ENCODE results near the gene WWC2. TPM values are rescaled to one million over a fixed set of nuclear protein-coding genes. Genes with fewer than 3 reads are reported as not detected.

The WWC2 gene
- total RNA-seq, 1 donor from 2014 or later, result 142 TPM

GRCh38 chr4:183164963-183165362, 65.9 kb downstream of the WWC2 start:
- Histone ChIP-seq H3K36me3 (no peaks in the 10 kb centered on the region), H3K27me3 (no peaks in the 10 kb centered on the region), H3K27ac (peak overlapping the region; percentile 38), H3K4me1 (peaks cover 25% of the 10 kb centered on the region), H3K9me3 (no peaks in the 10 kb centered on the region), H3K4me3 (no peak overlapping the region)
- intact Hi-C loops (cut with DNase I), result no loop called here
- ATAC-seq (peak; percentile 90), DNase-seq (no peak)
- TF ChIP-seq, protein P1, sequence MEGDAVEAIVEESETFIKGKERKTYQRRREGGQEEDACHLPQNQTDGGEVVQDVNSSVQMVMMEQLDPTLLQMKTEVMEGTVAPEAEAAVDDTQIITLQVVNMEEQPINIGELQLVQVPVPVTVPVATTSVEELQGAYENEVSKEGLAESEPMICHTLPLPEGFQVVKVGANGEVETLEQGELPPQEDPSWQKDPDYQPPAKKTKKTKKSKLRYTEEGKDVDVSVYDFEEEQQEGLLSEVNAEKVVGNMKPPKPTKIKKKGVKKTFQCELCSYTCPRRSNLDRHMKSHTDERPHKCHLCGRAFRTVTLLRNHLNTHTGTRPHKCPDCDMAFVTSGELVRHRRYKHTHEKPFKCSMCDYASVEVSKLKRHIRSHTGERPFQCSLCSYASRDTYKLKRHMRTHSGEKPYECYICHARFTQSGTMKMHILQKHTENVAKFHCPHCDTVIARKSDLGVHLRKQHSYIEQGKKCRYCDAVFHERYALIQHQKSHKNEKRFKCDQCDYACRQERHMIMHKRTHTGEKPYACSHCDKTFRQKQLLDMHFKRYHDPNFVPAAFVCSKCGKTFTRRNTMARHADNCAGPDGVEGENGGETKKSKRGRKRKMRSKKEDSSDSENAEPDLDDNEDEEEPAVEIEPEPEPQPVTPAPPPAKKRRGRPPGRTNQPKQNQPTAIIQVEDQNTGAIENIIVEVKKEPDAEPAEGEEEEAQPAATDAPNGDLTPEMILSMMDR (IDR thresholded peaks at IDR 0.05), result no peak

GRCh38 chr4:183165376-183165775, 66.3 kb downstream of the WWC2 start:
- ATAC-seq (peak; percentile 77), DNase-seq (no peak)
- Histone ChIP-seq H3K4me3 (no peak overlapping the region), H3K27ac (peak overlapping the region; percentile 38), H3K36me3 (no peaks in the 10 kb centered on the region), H3K9me3 (no peaks in the 10 kb centered on the region), H3K27me3 (no peaks in the 10 kb centered on the region), H3K4me1 (peaks cover 25% of the 10 kb centered on the region)
- TF ChIP-seq, protein P1 (IDR thresholded peaks at IDR 0.05), result no peak
- intact Hi-C loops (cut with DNase I), result no loop called here

- DNase-seq, result no peak
- intact Hi-C loops (cut with DNase I), result no loop called here
Measured at GRCh38 chr4:183170894-183171293, 71.8 kb downstream of the WWC2 start.

GRCh38 chr4:183171484-183172267, 72.6 kb downstream of the WWC2 start:
- TF ChIP-seq, protein P1 (IDR thresholded peaks at IDR 0.05), result no peak
- intact Hi-C loops (cut with DNase I), result no loop called here

More at GRCh38 chr4:183170894-183171293, 71.8 kb downstream of the WWC2 start:
- Histone ChIP-seq H3K9me3 (no peaks in the 10 kb centered on the region), H3K4me3 (no peak overlapping the region), H3K4me1 (peaks cover 26% of the 10 kb centered on the region), H3K27me3 (no peaks in the 10 kb centered on the region), H3K27ac (no peak overlapping the region), H3K36me3 (no peaks in the 10 kb centered on the region)
- no peak for ATAC-seq
- TF ChIP-seq, protein P1 (IDR thresholded peaks at IDR 0.05), result no peak

GRCh38 chr4:183172881-183173280, 73.8 kb downstream of the WWC2 start:
- TF ChIP-seq, protein P1 (IDR thresholded peaks at IDR 0.05), result no peak
- intact Hi-C loops (cut with DNase I), result no loop called here
- no peaks in the 10 kb centered on the region for H3K36me3 ChIP-seq
- H3K4me3 ChIP-seq, result no peak overlapping the region
- no peaks in the 10 kb centered on the region for H3K9me3 ChIP-seq
- H3K4me1 ChIP-seq, result peaks cover 15% of the 10 kb centered on the region
- H3K27ac ChIP-seq, result no peak overlapping the region
- ATAC-seq (no peak), DNase-seq (no peak)
- H3K27me3 ChIP-seq, result no peaks in the 10 kb centered on the region

More at GRCh38 chr4:183171484-183172267, 72.6 kb downstream of the WWC2 start:
- ATAC-seq (no peak), DNase-seq (no peak)
- H3K9me3 ChIP-seq, result no peaks in the 10 kb centered on the region
- no peak overlapping the region for H3K27ac ChIP-seq
- H3K36me3 ChIP-seq, result no peaks in the 10 kb centered on the region
- H3K27me3 ChIP-seq, result no peaks in the 10 kb centered on the region
- peaks cover 18% of the 10 kb centered on the region for H3K4me1 ChIP-seq
- H3K4me3 ChIP-seq, result no peak overlapping the region
